GM13976 (cell line): ENCODE measurements around the gene IL3.

Source experiments
- DNase-seq: peaks from one replicate; pipeline ENCODE4 v3.0.0; 2012; ENCODE audit warnings: low spot score
- in situ Hi-C: fragments of 300-500 bp; cut with MboI; formaldehyde crosslinking; loops from one replicate; pipeline ENCODE4 v1.12.0; 2022; ENCODE audit warnings: low sequenced_read_pairs, mixed read lengths, inconsistent platforms; ENCODE audit not compliant: unreplicated experiment
- TF ChIP-seq, protein P1 (sequence below): IDR thresholded peaks from 2 replicates; pipeline ENCODE4 v1.5.1; 2012; ENCODE audit warnings: borderline replicate concordance, mild to moderate bottlenecking; ENCODE audit not compliant: insufficient read depth; ENCODE audit errors: extremely low read depth, missing control alignments, control extremely low read depth

The IL3 gene, protein sequence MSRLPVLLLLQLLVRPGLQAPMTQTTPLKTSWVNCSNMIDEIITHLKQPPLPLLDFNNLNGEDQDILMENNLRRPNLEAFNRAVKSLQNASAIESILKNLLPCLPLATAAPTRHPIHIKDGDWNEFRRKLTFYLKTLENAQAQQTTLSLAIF

DNA sequence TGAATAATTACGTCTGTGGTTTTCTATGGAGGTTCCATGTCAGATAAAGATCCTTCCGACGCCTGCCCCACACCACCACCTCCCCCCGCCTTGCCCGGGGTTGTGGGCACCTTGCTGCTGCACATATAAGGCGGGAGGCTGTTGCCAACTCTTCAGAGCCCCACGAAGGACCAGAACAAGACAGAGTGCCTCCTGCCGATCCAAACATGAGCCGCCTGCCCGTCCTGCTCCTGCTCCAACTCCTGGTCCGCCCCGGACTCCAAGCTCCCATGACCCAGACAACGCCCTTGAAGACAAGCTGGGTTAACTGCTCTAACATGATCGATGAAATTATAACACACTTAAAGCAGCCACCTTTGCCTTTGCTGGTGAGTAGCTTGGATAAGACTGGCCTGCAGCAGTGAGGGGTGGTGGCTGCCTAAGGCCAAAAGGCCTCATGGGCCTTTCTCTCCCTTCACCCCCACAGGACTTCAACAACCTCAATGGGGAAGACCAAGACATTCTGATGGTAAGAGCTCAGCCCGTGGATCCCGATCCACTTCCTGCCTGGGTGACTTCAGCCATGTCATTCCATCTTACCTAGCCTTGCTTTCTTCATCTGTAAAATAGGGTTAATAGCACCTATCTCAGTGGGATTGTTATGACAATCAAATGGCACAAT is at the start of gene IL3:
IL3 (plus strand) TSS at position 155 of the 661 bp plus-strand sequence; CDS start at position 207, 52 bp downstream.
- in situ Hi-C loops = no loop called here
- peak; percentile 13 for DNase-seq
- TF ChIP-seq, protein P1, sequence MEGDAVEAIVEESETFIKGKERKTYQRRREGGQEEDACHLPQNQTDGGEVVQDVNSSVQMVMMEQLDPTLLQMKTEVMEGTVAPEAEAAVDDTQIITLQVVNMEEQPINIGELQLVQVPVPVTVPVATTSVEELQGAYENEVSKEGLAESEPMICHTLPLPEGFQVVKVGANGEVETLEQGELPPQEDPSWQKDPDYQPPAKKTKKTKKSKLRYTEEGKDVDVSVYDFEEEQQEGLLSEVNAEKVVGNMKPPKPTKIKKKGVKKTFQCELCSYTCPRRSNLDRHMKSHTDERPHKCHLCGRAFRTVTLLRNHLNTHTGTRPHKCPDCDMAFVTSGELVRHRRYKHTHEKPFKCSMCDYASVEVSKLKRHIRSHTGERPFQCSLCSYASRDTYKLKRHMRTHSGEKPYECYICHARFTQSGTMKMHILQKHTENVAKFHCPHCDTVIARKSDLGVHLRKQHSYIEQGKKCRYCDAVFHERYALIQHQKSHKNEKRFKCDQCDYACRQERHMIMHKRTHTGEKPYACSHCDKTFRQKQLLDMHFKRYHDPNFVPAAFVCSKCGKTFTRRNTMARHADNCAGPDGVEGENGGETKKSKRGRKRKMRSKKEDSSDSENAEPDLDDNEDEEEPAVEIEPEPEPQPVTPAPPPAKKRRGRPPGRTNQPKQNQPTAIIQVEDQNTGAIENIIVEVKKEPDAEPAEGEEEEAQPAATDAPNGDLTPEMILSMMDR = no peak

DNA sequence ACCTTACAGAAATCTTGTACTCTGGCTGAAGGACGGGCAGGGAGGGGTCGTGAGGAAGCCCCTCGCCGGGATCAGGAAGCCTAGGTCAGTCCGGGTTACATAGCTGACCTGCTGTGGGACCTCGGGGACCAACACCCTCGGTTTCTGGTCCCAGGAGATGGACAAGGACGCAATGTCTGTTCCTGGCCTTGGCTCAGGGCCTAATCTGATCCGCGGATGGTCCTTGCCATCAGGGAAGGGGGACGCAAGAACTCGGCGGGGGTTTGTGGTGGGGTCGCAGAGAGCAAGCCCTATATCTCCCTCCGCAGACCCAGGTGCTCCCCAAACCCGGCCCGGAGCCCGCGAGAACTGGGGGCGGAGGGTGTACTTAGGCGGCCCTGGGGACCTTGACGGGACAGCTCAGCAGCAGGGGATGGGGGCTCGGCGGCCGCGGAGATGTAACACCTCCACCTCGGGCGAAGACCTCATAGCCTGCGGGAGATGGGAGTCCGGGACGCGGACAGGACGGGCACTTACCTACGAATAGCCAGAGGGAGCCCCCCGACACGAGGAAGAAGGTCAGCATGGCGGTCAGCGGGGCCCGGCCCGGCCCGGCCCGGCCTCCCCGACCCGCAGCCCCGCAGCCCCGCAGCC is 49.4 kb upstream of the IL3 start:
- in situ Hi-C loops = loop anchor here (25.0 kb wide), 1 partner anchor 574 kb away; no protein-coding TSS in a partner anchor

DNA sequence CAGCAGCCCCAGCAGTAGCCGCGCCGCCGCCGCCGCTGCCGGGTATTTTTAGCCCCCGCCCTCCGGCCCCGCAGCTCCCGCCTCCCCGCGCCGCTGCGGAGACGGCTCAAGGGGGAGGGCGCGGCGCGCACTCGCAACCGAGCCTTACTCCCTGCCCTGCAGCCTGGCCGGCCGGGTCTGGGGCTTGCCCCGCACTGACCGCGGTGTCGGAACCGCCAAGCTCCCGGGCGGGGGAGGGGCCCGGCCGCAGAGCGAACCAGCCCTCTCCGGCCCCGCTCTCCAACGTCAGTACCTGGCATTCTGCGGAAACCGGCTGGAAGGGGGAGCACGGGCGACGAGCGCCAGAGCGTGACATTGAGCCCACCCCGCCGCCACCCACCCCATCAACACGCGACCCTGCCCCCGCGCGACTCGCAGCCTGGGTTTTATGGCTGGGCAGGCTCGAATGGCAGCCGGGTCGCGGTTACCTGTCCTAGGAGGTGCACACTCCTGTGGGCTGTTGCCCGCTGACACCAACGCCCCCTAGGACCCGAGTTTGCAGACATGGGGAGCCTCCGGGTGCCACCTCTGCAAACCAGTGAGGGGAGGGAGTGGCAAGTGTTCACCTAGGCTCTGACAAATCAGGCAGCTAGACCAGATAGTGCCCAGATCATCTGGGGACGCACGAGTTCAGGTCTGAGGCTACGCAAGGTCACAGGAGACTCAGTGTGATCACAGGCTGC is 48.7 kb upstream of the IL3 start, which contains the start of gene ACSL6:
ACSL6 (minus strand) TSS at position 37 of the 722 bp plus-strand sequence. CDS start 105 bp downstream, outside the sequence.
- in situ Hi-C loops = loop anchor here (25.0 kb wide), 1 partner anchor 574 kb away; no protein-coding TSS in a partner anchor
- DNase-seq = no peak
- TF ChIP-seq, protein P1 = no peak

More for the DNA sequence above, 49.4 kb upstream of the IL3 start:
- no peak for DNase-seq
- TF ChIP-seq, protein P1 = no peak

DNA sequence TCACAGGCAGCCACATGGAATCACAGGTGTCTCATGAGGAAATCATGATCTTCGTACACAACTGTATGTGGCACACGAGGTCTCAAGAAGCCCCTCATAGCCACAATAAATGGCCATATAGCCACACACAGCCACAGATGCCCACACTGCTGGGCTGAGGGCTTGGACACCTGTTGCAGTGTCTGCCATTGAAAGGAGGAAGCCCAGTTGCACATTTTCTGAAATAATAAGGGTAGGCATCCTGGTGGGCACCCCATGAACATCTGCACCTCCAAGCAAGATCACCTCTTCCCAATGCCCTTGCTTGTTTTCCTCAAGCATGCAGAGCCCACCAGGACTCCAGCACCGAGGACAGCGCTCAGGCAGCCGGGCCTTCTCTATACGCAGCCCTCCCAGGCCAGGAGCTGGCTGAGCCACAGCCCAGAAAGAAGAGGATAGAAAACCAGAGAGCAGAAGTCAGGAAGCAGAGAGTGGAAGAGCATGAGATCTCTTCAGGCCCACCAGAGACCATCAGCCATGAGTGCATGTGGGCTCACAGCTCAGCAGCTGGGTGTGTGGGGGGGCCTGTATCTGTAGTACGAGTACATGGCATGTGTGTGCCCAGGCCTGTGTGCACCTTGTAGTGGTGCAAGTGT is 48.0 kb upstream of the IL3 start:
- DNase-seq = no peak
- in situ Hi-C loops = loop anchor here (25.0 kb wide), 1 partner anchor 575 kb away; no protein-coding TSS in a partner anchor
- TF ChIP-seq, protein P1 = no peak

DNA sequence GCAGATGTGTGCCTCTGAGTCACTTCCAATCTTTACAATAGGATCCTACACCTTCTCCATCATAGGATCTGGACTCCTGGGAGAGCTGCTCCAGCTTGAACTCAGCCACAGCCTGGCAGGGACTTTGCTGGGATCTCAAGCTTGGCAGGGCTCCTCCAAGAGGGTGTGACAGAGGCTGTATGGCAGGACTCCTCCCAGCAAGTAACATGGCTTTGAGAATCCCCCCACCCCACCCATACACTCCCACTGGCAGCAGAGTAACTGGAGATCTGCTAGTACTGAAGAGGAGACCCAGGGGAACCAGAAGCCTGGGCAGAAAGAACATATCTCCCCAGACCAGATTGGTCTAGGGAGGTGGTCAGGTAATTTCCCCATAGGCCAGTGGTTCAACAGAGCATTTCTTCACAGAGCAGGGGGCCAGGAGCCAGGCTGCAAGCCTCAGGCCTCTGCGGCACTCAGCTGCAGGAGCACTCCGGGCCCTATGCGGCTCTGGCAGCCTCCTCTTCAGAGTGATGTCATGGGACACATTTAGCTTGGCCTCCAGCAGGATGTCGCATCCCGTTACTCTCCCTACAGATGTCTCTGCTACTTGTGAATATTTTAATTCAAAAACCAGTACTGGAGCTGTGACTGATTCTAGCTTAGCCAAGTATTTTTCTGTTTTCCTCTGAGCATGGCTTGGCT is 47.3 kb upstream of the IL3 start:
- TF ChIP-seq, protein P1 = no peak
- in situ Hi-C loops = loop anchor here (25.0 kb wide), 1 partner anchor 576 kb away; no protein-coding TSS in a partner anchor
- no peak for DNase-seq
